GM08714 (cell line): ENCODE results near the gene PPM1A.

Experiments
- H3K4me3 ChIP-seq: fragments of 200-500 bp; sonication (Bioruptor generic); 2 replicates; pipeline ENCODE4 v1.5.1; 2014; ENCODE audit warnings: mild to moderate bottlenecking, low read length, inconsistent platforms
- ZNF274 ChIP-seq: IDR thresholded peaks from 2 replicates; pipeline ENCODE4 v1.6.1; 2012; ENCODE audit warnings: mild to moderate bottlenecking, low read depth, low read length

Gene PPM1A

DNA sequence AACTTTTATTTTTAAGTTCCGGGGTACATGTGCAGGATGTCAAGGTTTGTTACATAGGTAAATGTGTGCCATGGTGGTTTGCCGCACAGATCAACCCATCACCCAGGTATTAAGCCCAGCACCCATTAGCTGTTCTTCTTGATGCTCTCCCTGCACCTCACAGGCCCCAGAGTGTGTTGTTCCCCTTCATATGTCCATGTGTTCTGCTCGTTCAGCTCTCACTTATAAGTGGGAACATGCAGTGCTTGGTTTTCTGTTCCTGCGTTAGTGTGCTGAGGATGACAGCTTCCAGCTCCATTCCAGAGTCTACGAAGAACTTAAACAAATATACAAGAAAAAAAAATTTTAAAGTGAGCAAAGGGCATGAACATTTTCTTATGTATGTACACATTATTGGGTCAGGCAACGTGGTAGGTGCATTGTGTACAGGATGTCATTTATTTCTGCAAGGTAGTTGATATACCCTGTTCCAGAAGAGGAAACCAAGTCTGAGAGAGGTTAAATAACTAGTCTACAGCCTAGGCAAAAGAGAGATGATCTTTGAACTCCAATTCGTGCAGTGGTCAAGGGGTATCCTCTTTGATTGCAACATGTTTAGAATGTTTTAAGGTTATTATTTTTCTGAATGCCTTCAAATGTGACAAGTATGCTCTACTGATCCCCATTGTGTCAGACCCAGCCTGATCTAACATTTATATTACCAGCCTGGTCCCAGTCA lies 8.7 kb upstream of the PPM1A start:
- H3K4me3 ChIP-seq = no peak overlapping the region
- no peak for TF ChIP-seq ZNF274

DNA sequence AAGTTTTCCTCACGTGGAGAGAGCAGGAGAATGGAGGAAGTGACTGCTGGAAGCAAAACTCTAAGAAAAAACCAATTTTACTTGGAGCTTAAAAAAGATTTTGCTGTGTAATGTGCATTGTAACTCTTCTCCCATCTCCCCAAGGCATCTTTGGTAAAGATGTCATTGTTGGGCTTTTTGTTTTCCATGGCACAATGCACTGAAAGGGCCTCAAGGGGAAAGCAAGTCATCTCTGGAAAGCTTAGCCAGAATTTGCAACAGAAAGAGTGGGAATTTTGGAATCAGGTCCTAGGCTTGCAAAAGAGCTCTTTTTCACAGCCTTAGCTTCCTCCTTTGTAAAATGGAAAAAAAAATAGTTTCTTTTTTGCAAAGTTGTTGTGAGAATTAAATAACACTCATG lies 7.9 kb upstream of the PPM1A start:
- TF ChIP-seq ZNF274 = no peak
- no peak overlapping the region for H3K4me3 ChIP-seq

DNA sequence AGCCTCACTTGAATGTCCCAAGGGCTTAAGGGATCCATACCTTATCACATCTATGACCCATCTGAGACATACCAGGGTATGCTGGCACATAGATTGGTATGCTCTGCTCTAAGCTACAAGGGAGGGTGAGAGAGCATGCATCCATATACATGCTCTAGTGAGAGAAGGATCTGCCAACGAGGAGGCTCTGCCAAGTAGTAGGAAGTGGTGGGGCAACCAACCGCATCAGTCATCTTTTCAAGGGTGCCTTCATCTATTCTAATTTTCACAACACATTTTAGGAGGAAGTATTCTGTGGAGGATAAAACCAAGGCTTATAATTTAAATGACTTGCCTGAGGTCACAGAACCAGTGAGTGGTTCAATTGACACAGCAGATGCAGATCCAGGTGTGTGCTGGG lies 6.6 kb upstream of the PPM1A start:
- no peak for TF ChIP-seq ZNF274
- H3K4me3 ChIP-seq = no peak overlapping the region

DNA sequence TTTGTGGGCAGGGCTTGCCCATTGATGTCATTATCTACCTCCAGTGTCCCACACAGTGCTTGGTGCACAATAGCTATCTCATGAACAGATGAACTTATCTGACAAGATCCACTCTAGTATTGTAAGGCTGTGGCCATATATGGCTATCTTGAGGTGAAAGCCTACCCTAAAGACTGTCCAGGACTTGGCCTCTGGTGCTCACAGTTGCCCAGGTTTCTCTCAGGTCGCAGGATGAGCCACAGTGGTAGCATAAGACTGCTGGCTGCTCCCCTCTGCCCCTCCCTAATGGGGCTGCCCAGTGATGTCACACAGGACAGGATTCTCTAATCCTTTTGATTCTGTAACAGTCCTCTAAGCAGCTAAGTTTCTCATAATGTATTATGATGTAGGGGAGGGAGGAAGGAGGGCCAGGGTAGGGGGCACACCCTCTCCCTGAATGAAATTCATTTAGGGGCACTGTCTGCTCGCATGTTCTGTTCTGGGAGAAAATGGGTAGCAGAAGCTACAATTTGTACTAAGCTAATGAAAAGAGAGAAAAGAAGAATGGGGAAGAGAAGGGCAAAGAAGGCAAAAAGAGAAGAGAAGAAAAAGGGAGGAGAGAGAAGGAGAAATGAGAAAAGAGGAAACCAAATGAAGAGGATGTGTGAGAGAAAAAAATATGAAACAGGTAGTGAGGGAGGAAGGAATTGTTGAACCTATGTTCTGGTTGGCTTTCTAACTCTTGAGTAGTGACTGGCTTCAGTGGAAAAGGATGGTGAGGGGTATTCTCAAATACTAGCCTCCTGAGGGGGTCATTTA lies 3.4 kb upstream of the PPM1A start:
- no peak overlapping the region for H3K4me3 ChIP-seq
- TF ChIP-seq ZNF274 = no peak

DNA sequence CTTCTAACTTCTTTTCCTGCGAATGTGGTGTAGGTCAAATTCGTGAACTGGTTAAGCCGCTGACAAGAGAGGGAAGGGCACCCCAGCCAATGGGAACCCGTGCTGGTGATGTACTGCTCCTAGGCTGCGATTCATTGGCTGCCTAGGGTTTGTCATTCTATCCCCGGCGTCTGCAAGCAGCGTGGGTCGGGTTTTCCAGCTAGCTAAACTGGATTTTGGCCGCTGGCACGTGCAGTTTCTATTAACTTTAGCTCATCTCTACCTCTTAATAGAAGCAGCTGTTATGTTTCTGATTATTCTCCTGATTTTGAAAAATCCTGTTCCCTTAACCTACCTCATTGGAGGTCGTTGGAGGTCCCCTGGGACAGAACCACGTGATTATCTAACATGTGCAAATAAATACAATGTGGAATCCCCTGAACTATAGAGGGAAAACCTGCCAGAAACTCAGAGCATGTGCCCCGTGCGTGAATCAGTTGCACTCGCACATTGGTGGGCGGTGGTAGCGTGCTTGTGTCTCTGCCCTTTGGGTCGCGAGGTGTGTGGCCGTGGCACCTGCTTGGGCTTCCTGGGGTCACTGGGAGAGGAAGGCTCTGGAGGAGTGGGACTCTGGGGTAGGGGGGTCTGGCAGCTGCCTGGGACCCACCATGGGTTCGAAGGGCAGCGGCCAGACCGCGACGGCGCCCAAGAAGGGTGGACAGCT lies 876 bp upstream of the PPM1A start:
- H3K4me3 ChIP-seq = peak overlapping the region; percentile 78
- no peak for TF ChIP-seq ZNF274

DNA sequence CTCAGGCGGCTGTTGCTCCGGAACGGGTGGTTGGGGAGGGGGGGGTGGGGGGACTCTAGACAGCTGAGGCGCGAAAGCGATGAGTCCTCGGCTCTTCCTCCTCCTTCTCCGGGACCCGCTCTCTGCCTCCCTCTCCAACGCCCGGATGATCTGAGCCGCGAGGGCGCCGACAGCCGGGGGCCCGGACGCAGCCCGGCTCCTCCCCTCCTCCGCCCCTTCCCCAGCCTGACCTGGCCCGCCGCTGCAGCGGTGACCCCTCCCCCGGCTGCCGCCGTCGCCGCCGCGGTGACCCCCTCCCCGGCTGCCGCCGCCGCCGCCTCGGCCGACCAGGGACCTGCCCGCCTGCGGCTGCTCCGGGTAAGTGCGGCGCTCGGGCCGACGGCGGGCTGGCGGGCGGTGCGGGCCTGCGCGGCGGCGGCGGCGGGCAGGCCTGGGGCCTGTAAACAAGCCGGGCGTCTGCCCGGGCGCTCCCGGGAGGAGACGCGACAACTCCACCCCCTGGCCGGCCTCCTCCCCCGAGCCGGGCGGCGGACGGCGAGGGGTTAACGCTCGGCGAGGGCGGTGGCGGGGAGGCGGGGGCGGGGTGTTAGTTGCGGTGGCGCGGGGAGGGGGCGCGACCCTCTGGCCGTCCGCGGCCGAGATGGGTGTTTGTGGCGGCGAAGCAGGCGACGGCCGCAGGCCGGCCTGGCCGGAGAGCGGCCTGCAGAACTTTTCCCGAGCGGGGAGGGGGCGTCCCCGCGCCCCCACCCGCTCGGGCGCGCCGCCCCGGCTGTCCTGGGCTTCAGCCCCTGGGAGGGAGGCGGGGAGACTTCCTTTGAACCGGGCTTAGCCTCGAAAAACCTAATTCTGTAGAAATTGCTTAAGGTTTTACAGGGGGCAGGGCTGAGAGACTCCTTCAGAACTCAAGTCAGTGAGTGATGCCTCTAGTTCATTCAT lies 568 bp downstream of the PPM1A start:
- no peak for TF ChIP-seq ZNF274
- H3K4me3 ChIP-seq = peak overlapping the region; percentile 100

DNA sequence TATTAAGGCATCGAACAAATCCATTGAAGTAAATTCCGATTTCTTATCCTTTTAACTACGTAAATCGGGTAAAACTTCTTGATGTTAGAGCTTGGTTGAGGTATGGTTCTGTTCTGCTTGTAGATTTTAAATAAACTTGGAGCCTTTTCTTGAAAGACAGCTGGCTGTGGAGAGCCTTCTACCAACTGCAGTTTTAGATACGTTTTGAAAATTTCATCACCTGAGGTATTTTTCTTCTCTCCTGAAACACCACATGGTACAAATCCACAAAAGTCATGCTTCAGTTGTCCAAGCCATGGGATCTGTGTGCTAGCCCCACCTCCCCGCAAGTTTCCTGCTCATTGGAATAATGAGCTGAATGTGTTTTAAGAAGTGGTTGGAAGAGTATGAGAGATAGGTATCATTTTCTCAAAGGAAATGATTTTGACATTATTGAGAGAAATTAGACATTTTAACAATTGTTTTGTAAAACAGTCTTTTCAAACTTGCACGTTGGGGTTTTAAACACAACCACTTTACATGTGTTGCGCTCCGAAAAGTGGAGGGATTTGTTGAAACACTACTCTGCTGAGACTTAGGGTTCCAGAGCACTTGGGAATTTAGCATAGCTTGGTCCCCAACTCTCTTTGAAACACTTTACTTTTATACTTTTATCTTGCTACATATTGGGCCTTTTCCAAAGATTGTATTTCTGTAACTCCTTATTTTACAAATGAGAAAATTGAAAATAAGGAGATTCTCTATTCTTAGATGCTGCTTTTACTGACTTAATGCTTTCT lies 1.4 kb downstream of the PPM1A start:
- no peak for TF ChIP-seq ZNF274
- peak overlapping the region; percentile 100 for H3K4me3 ChIP-seq

DNA sequence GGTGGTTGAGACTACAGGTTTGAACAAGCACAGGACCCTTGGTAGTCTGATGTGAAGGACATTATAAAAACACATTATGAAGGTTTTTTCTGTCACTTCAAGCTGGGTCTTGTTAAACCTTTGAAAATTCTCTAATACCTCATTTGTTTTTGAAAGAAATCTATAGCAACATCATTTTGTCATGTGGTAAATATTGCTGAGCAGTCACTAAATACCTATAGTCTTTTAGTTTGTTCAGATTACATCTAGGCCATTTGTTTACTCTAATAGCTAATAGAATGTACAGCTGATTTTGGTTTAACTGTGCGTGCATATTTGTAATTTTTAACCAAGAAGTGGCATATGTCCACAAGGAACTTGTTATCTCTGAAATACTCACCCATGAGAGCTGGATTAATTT lies 2.9 kb downstream of the PPM1A start:
- H3K4me3 ChIP-seq = peak overlapping the region; percentile 100; the same call in 1 of the 2 replicates
- TF ChIP-seq ZNF274 = no peak

DNA sequence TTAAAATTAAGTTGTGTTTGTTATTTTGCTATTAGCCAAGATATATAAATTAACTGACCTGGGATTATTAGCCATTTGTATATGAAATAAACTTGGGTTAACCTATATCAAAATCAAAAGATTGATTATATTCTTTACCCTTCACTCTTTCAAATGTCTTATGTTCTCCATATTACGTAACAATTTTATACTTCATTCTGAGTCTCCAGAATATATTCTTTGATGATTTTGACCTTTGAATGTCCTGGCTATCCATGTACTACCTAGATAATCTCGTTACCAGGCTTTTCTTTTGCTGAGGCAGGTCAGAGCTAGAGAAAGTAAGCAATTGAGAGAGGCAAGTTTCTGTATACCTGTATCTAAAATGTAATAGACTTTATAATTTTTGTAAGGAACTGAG lies 3.6 kb downstream of the PPM1A start:
- H3K4me3 ChIP-seq = peak overlapping the region; percentile 100; the same call in 1 of the 2 replicates
- TF ChIP-seq ZNF274 = no peak

DNA sequence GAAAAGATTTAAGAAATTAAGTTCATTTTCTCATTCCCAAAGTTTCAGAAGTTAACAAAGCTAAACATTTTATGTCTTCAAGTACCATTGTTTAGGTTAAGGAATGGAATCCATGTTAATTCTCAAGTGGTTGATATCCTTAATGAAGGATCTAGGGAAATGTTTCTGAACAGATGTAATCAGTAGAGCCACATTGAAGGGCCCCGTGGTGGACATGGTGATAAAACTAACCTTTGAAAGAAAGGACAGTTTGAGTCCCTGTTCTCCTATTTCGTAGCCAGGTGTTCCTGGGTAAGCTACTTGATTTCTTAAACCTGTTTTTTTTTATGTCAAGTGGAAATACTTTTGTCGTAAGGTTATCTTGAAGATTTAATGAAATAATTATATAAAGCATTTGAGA lies 4.6 kb downstream of the PPM1A start:
- TF ChIP-seq ZNF274 = no peak
- H3K4me3 ChIP-seq = no peak overlapping the region

DNA sequence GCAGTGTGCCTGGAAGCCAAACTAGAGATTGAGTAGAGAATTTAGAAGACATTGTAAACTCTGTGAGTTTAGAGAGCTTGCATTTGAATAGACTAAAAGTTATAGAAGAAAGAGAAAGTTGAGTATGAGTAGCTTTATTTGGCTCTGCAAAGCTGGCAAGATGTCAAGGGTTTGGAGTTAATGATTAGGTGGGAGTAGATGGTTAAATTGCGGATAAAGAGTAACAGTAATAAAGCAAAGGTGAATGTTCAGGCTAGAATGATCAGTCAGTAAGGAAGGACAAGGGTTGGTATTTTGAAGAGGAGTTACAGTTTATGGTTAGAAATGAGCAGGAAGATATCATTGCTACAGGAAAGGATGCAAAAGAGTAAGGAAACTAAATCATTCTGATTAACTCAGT lies 5.2 kb downstream of the PPM1A start:
- H3K4me3 ChIP-seq = no peak overlapping the region
- no peak for TF ChIP-seq ZNF274

DNA sequence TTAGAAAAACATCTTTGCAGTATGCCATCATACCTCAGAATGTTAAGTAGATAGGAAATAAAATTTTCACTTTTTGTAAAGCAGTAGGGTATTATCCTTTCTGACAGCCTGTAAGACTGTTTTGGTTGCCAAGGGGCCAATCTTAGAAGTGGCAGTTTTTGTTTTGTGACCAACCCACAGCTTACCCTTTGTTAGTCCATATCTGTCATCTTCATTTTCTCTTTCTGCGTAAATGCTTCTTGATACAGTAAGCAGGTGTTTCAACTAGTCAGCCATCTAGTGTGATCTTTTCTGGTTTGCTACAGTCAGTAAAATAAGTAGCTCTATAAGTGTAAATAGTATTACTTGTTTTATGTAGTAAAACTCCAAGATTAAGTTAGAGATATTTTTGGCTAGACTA lies 8.8 kb downstream of the PPM1A start:
- no peak for TF ChIP-seq ZNF274
- H3K4me3 ChIP-seq = no peak overlapping the region

DNA sequence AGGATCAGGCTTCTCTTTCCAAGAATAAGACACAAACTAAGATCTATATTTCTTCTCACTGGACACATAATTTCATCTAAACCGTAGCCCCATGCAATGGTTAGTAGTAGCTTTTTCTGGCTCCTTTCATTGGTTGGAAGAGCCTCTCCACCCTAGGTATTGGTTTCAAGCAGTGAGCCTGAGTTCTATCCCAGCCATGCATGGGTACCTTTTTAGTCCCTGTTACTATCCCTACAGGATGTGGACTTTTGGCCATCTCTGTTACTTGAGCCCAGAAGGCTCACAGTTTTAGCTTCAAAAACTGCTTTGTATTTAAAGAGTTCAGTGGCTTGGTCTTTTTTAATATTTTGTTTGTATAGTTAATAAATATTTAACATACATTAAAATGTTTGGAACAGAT lies 16.1 kb downstream of the PPM1A start:
- H3K4me3 ChIP-seq = no peak overlapping the region

More for the DNA sequence above, 16.1 kb downstream of the PPM1A start:
- TF ChIP-seq ZNF274 = no peak
